NT2/D1 (cell line): ENCODE results near the gene C1orf116.

Experiments
- YY1 ChIP-seq: IDR thresholded peaks from 2 replicates; pipeline ENCODE4 v1.6.1; 2011; ENCODE audit not compliant: insufficient read length, insufficient read depth
- ZNF274 ChIP-seq: IDR thresholded peaks from 2 replicates; pipeline ENCODE4 v1.6.1; 2011; ENCODE audit warnings: mild to moderate bottlenecking, low read depth, low read length

- TF ChIP-seq ZNF274 = no peak
- no peak for TF ChIP-seq YY1
Observed at GRCh38 chr1:207020065-207020708, 12.4 kb downstream of the C1orf116 start.
